Measurements from ENCODE around the gene IL11RA. TPM values are rescaled to one million over a fixed set of nuclear protein-coding genes. Genes with fewer than 3 reads are reported as not detected.

The IL11RA gene
- total RNA-seq, 1 donor from 2014 or later: 53.8 TPM

- no peak for DNase-seq (ENCODE audit: extremely low spot score, unreplicated experiment)
- peaks cover 4% of the 10 kb centered on the region for H3K9me3 Mint-ChIP-seq
- H3K4me3 Mint-ChIP-seq: no peak overlapping the region
- no peak for TF ChIP-seq CTCF (conservative IDR thresholded peaks at IDR 0.05)
- H3K4me1 Mint-ChIP-seq (ENCODE audit: unreplicated experiment): no peaks in the 10 kb centered on the region
- H3K36me3 Mint-ChIP-seq: peaks cover 9% of the 10 kb centered on the region
- no peaks in the 10 kb centered on the region for H3K27me3 Mint-ChIP-seq
- peak overlapping the region; percentile 64 for H3K27ac Mint-ChIP-seq
Observed at GRCh38 chr9:34674440-34674839, 22.5 kb downstream of the IL11RA start.

GRCh38 chr9:34675048-34675714 lies 23.2 kb downstream of the IL11RA start:
- Mint-ChIP-seq H3K9me3 (no peaks in the 10 kb centered on the region), H3K4me3 (no peak overlapping the region), H3K36me3 (peaks cover 5% of the 10 kb centered on the region), H3K27me3 (no peaks in the 10 kb centered on the region), H3K27ac (peak overlapping the region; percentile 64), H3K4me1 (ENCODE audit: unreplicated experiment) (no peaks in the 10 kb centered on the region)
- TF ChIP-seq CTCF (conservative IDR thresholded peaks at IDR 0.05): peak; percentile 80
- DNase-seq (ENCODE audit: extremely low spot score, unreplicated experiment): no peak

GRCh38 chr9:34675869-34676268 lies 23.9 kb downstream of the IL11RA start:
- Mint-ChIP-seq H3K4me1 (ENCODE audit: unreplicated experiment) (no peaks in the 10 kb centered on the region), H3K27ac (no peak overlapping the region), H3K9me3 (no peaks in the 10 kb centered on the region), H3K4me3 (no peak overlapping the region), H3K27me3 (no peaks in the 10 kb centered on the region), H3K36me3 (peaks cover 7% of the 10 kb centered on the region)
- no peak for TF ChIP-seq CTCF (conservative IDR thresholded peaks at IDR 0.05)
- DNase-seq (ENCODE audit: extremely low spot score, unreplicated experiment): no peak

- peaks cover 6% of the 10 kb centered on the region for H3K4me1 Mint-ChIP-seq (ENCODE audit: unreplicated experiment)
- H3K36me3 Mint-ChIP-seq: peaks cover 24% of the 10 kb centered on the region
- H3K27ac Mint-ChIP-seq: no peak overlapping the region
Observed at GRCh38 chr9:34684145-34684544, 32.2 kb downstream of the IL11RA start.

GRCh38 chr9:34684816-34685215 lies 32.8 kb downstream of the IL11RA start:
- no peak overlapping the region for H3K27ac Mint-ChIP-seq
- H3K27me3 Mint-ChIP-seq: no peaks in the 10 kb centered on the region
- DNase-seq (ENCODE audit: extremely low spot score, unreplicated experiment): no peak
- H3K4me1 Mint-ChIP-seq (ENCODE audit: unreplicated experiment): peaks cover 6% of the 10 kb centered on the region
- H3K36me3 Mint-ChIP-seq: peaks cover 24% of the 10 kb centered on the region
- TF ChIP-seq CTCF (conservative IDR thresholded peaks at IDR 0.05): no peak
- H3K9me3 Mint-ChIP-seq: no peaks in the 10 kb centered on the region
- no peak overlapping the region for H3K4me3 Mint-ChIP-seq

More at GRCh38 chr9:34684145-34684544, 32.2 kb downstream of the IL11RA start:
- Mint-ChIP-seq H3K9me3 (no peaks in the 10 kb centered on the region), H3K4me3 (no peak overlapping the region), H3K27me3 (no peaks in the 10 kb centered on the region)
- DNase-seq (ENCODE audit: extremely low spot score, unreplicated experiment): no peak
- no peak for TF ChIP-seq CTCF (conservative IDR thresholded peaks at IDR 0.05)

Measured in type B pancreatic cell (in vitro differentiated cells).